Measurements from ENCODE around the gene KRT5.

- TF ChIP-seq, protein P1, sequence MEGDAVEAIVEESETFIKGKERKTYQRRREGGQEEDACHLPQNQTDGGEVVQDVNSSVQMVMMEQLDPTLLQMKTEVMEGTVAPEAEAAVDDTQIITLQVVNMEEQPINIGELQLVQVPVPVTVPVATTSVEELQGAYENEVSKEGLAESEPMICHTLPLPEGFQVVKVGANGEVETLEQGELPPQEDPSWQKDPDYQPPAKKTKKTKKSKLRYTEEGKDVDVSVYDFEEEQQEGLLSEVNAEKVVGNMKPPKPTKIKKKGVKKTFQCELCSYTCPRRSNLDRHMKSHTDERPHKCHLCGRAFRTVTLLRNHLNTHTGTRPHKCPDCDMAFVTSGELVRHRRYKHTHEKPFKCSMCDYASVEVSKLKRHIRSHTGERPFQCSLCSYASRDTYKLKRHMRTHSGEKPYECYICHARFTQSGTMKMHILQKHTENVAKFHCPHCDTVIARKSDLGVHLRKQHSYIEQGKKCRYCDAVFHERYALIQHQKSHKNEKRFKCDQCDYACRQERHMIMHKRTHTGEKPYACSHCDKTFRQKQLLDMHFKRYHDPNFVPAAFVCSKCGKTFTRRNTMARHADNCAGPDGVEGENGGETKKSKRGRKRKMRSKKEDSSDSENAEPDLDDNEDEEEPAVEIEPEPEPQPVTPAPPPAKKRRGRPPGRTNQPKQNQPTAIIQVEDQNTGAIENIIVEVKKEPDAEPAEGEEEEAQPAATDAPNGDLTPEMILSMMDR (IDR thresholded peaks at IDR 0.05 in 4 of 5, conservative IDR thresholded peaks at IDR 0.05 in 1 of 5), result no peak
- TF ChIP-seq POLR2A (IDR thresholded peaks at IDR 0.05), result no peak
Observed at GRCh38 chr12:52496054-52496453, 24.1 kb downstream of the KRT5 start.
